SK-N-SH (cell line): Measurements from ENCODE around the gene SSUH2. TPM values are rescaled to one million over a fixed set of nuclear protein-coding genes. Genes with fewer than 3 reads are reported as not detected.

ENCODE experiments used
- CTCF ChIA-PET: fragments of 300-600, 350-600 bp; formaldehyde crosslinking; extraction: SDS; loops from one replicate; lab custom pipeline; 2021; lab: Yijun Ruan, JAX
- POLR2A ChIA-PET: fragments of 350-600 bp; sonication (Branson Sonifier 250); formaldehyde crosslinking; extraction: SDS; loops from one replicate; lab custom pipeline; 2020; ENCODE audit warnings: antibody characterized with exemption, inconsistent platforms; lab: Yijun Ruan, JAX
- DNase-seq: peaks from one replicate; pipeline ENCODE4 v3.0.0; 2012
- H2AFZ ChIP-seq: fragments of 200-600 bp; sonication (generic); 2 replicates; pipeline ENCODE4 v1.8.1; 2016; ENCODE audit warnings: antibody characterized with exemption, mild to moderate bottlenecking, low read depth
- H3F3A ChIP-seq: fragments of 200-600 bp; sonication (generic); replicated peaks from 2 replicates; pipeline ENCODE3; 2016; ENCODE audit warnings: antibody characterized with exemption, mild to moderate bottlenecking; ENCODE audit not compliant: insufficient read depth
- H3K27ac ChIP-seq, 2 experiments: fragments of 200-500 bp in 1 of 2; fragments of 200-600 bp in 1 of 2; sonication (Bioruptor generic) in 1 of 2; sonication (generic), shearing (Covaris generic) in 1 of 2; 2 replicates each; pipeline versions ENCODE4 v1.5.1 to v1.6.1; 2014 to 2016; ENCODE audit warnings: low read depth in 2 of 2, inconsistent platforms in 1 of 2, low read length in 1 of 2, mild to moderate bottlenecking in 1 of 2, mixed read lengths in 1 of 2
- H3K27me3 ChIP-seq: fragments of 200-600 bp; sonication (generic), shearing (Covaris generic); 2 replicates; pipeline ENCODE4 v1.6.1; 2016; ENCODE audit warnings: mixed run types; ENCODE audit not compliant: insufficient read depth
- H3K36me3 ChIP-seq, 2 experiments: fragments of 200-500 bp in 1 of 2; fragments of 200-600 bp in 1 of 2; sonication (Bioruptor generic) in 1 of 2; sonication (generic) in 1 of 2; replicated peaks in 1 of 2; 2 replicates each; pipeline versions ENCODE3 to v1.5.1; 2014 to 2016; ENCODE audit warnings: low read length in 1 of 2, mild to moderate bottlenecking in 1 of 2; ENCODE audit not compliant: insufficient read depth in 2 of 2, control insufficient read depth in 1 of 2
- H3K4me1 ChIP-seq, 2 experiments: fragments of 200-500 bp in 1 of 2; fragments of 200-600 bp in 1 of 2; sonication (Bioruptor generic) in 1 of 2; sonication (generic), shearing (Covaris generic) in 1 of 2; 2 replicates each; pipeline versions ENCODE4 v1.5.1 to v1.6.1; 2014 to 2016; ENCODE audit warnings: low read depth in 1 of 2, low read length in 1 of 2, mixed run types in 1 of 2; ENCODE audit not compliant: insufficient read depth in 2 of 2, control insufficient read depth in 1 of 2
- H3K4me2 ChIP-seq: fragments of 200-600 bp; sonication (generic), shearing (Covaris generic); 2 replicates; pipeline ENCODE4 v1.6.1; 2017; ENCODE audit warnings: mixed run types
- H3K4me3 ChIP-seq, 2 experiments: fragments of 200-500 bp in 1 of 2; fragments of 200-600 bp in 1 of 2; sonication (Bioruptor generic) in 1 of 2; sonication (generic), shearing (Covaris generic) in 1 of 2; 2 replicates each; pipeline versions ENCODE4 v1.5.1 to v1.8.1; 2014 to 2016; ENCODE audit warnings: low read depth in 2 of 2, inconsistent platforms in 1 of 2, low read length in 1 of 2, mild to moderate bottlenecking in 1 of 2, mixed read lengths in 1 of 2, moderate library complexity in 1 of 2
- H3K79me2 ChIP-seq: fragments of 200-600 bp; sonication (generic); 2 replicates; pipeline ENCODE4 v1.8.1; 2017; ENCODE audit warnings: mild to moderate bottlenecking; ENCODE audit not compliant: insufficient read depth
- H3K9ac ChIP-seq: fragments of 200-600 bp; sonication (generic); 2 replicates; pipeline ENCODE4 v1.6.1; 2017; ENCODE audit warnings: mixed run types
- H3K9me2 ChIP-seq: fragments of 200-600 bp; sonication (generic); 2 replicates; pipeline ENCODE4 v1.6.1; 2017; ENCODE audit warnings: mixed run types
- H3K9me3 ChIP-seq: fragments of 200-600 bp; sonication (generic); 2 replicates; pipeline ENCODE4 v1.6.1; 2017; ENCODE audit warnings: mixed run types, mild to moderate bottlenecking, moderate library complexity
- H4K20me1 ChIP-seq: fragments of 200-600 bp; sonication (generic); 2 replicates; pipeline ENCODE4 v1.6.1; 2017; ENCODE audit warnings: mild to moderate bottlenecking, mixed run types; ENCODE audit not compliant: insufficient read depth
- EZH2phosphoT487 ChIP-seq: fragments of 200-600 bp; sonication (generic); IDR thresholded peaks from 2 replicates; pipeline ENCODE4 v1.6.1; 2017; ENCODE audit warnings: low read depth, mixed run types, mild to moderate bottlenecking, antibody characterized with exemption, moderate library complexity, borderline replicate concordance
- GABPA ChIP-seq: IDR thresholded peaks from 2 replicates; pipeline ENCODE4 v1.4.0; 2012; ENCODE audit warnings: low read depth, mild to moderate bottlenecking
- PBX3 ChIP-seq: IDR thresholded peaks from 2 replicates; pipeline ENCODE4; 2012
- POLR2AphosphoS5 ChIP-seq: IDR thresholded peaks from 2 replicates; pipeline ENCODE4 v1.6.1; 2012; ENCODE audit warnings: low read depth, low read length
- RAD21 ChIP-seq: IDR thresholded peaks from 2 replicates; pipeline ENCODE4 v1.6.1; 2012; ENCODE audit warnings: mild to moderate bottlenecking, low read length
- RCOR1 ChIP-seq: fragments of 150-350 bp; IDR thresholded peaks from 2 replicates; pipeline ENCODE4 v1.6.1; 2017; ENCODE audit warnings: antibody characterized with exemption, low read length
- RXRA ChIP-seq: IDR thresholded peaks from 2 replicates; pipeline ENCODE4 v1.4.0; 2012; ENCODE audit warnings: low read depth, mild to moderate bottlenecking, borderline replicate concordance
- SMC3 ChIP-seq: IDR thresholded peaks from 2 replicates; pipeline ENCODE4 v1.6.1; 2012; ENCODE audit warnings: low read depth, low read length, improper control_type of control experiment
- TAF1 ChIP-seq: IDR thresholded peaks from 2 replicates; pipeline ENCODE4 v1.6.1; 2012; ENCODE audit warnings: low read depth, mild to moderate bottlenecking, low read length, moderate library complexity, borderline replicate concordance
- YY1 ChIP-seq: IDR thresholded peaks from 2 replicates; pipeline ENCODE4 v1.4.0; 2012; ENCODE audit warnings: low read depth, mild to moderate bottlenecking
- WGBS: methylation state at CpG from one replicate; pipeline ENCODE4 v1.1.6; 2017; ENCODE audit warnings: low lambda C conversion rate; 5-methylcytosine and 5-hydroxymethylcytosine counted together
- polyA plus RNA-seq, 3 experiments: library from polyadenylated mRNA; depleted of rRNA; stranded (reverse); fragments of >200 nt; gene quantifications; 2 replicates each; pipeline ENCODE4 v1.2.3, GENCODE V29; 2012

The SSUH2 gene
- polyA plus RNA-seq, 1 of the 3 experiments (the other 2 are of a cell fraction) = 0.18 TPM

GRCh38 chr3:8632402-8633237, 12.0 kb downstream of the SSUH2 start:
- no peak for TF ChIP-seq POLR2AphosphoS5
- TF ChIP-seq SMC3 = no peak
- TF ChIP-seq GABPA = no peak
- TF ChIP-seq TAF1 = no peak
- TF ChIP-seq PBX3 = no peak
- CTCF ChIA-PET = interaction anchor here (0.6 to 1.4 kb wide), 5 partner anchors 10 to 215 kb away, joined by 3 to 9 read pairs (median 3); partner anchors contain the start of gene OXTR
- no peaks in the 10 kb centered on the region for H3K79me2 ChIP-seq
- no peak for DNase-seq
- H3K4me3 ChIP-seq = no peak overlapping the region
- H3K27ac ChIP-seq = peak overlapping the region in 1 of 2 experiments; percentile 58; a peak in 2 of 4 replicates
- no peak overlapping the region for H2AFZ ChIP-seq
- WGBS = 85% methylated on average over 7 of the region's 7 CpGs
- no peak overlapping the region for H3K4me2 ChIP-seq
- H3K27me3 ChIP-seq = no peaks in the 10 kb centered on the region
- H3K9ac ChIP-seq = no peak overlapping the region
- H3F3A ChIP-seq = no peaks in the 10 kb centered on the region
- H3K36me3 ChIP-seq = no peaks in the 10 kb centered on the region
- H3K4me1 ChIP-seq = peaks cover 0 to 13% of the 10 kb centered on the region in 2 experiments; a peak in 1 of 4 replicates
- H4K20me1 ChIP-seq = no peaks in the 10 kb centered on the region
- POLR2A ChIA-PET = interaction anchor here (1.2 kb wide), 1 partner anchor 18 kb away, joined by 3 read pairs; no protein-coding TSS in a partner anchor
- no peaks in the 10 kb centered on the region for H3K9me3 ChIP-seq
- H3K9me2 ChIP-seq = no peaks in the 10 kb centered on the region

- Histone ChIP-seq H3K27ac (peak overlapping the region in 1 of 2 experiments; percentile 58; a peak in 2 of 4 replicates), H3K4me2 (no peak overlapping the region), H3K4me3 (no peak overlapping the region), H3K9ac (no peak overlapping the region), H3F3A (no peaks in the 10 kb centered on the region), H3K9me3 (no peaks in the 10 kb centered on the region), H2AFZ (no peak overlapping the region), H3K27me3 (no peaks in the 10 kb centered on the region), H4K20me1 (no peaks in the 10 kb centered on the region), H3K9me2 (no peaks in the 10 kb centered on the region), H3K79me2 (no peaks in the 10 kb centered on the region), H3K36me3 (no peaks in the 10 kb centered on the region), H3K4me1 (peaks cover 0 to 13% of the 10 kb centered on the region in 2 experiments; a peak in 1 of 4 replicates)
- TF ChIP-seq RCOR1 = no peak
- peak; percentile 37; the same call in 1 of the 2 replicates for TF ChIP-seq RAD21
- TF ChIP-seq EZH2phosphoT487 = no peak
- no peak for TF ChIP-seq YY1
- TF ChIP-seq RXRA = no peak
- DNase-seq = no peak
- WGBS = 77% methylated on average over 4 of the region's 4 CpGs
- POLR2A ChIA-PET = interaction anchor here (1.2 kb wide), 1 partner anchor 19 kb away, joined by 3 read pairs; no protein-coding TSS in a partner anchor
- CTCF ChIA-PET = interaction anchor here (0.6 to 1.4 kb wide), 4 partner anchors 9 to 138 kb away, joined by 3 to 9 read pairs (median 4); partner anchors contain the start of gene OXTR
Observed at GRCh38 chr3:8631661-8632060, 12.9 kb downstream of the SSUH2 start.
